MM.1S (cell line): ENCODE data around the gene FES.

Experiments
- CTCF ChIP-seq: fragments of 300-600 bp; sonication (generic); IDR thresholded peaks from 2 replicates; pipeline ENCODE4 v1.5.1; 2016; ENCODE audit warnings: antibody characterized with exemption, low read length, mixed read lengths
- EZH2 ChIP-seq: fragments of 300-600 bp; sonication (generic); optimal IDR thresholded peaks from 2 replicates; pipeline ENCODE3; 2017; ENCODE audit warnings: low read depth, mild to moderate bottlenecking, antibody characterized with exemption, low read length, mixed read lengths
- EZH2phosphoT487 ChIP-seq: fragments of 300-600 bp; sonication (generic); IDR thresholded peaks from 2 replicates; pipeline ENCODE4 v1.6.1; 2018; ENCODE audit warnings: antibody characterized with exemption, low read length

GRCh38 chr15:90838139-90838538, 46.2 kb upstream of the FES start:
- no peak for TF ChIP-seq EZH2phosphoT487
- no peak for TF ChIP-seq EZH2
- no peak for TF ChIP-seq CTCF
